ENCODE results near the gene EML6. TPM values are rescaled to one million over a fixed set of nuclear protein-coding genes. Genes with fewer than 3 reads are reported as not detected.
A peak's percentile ranks its signal among the peaks of the same experiment; 100 is the strongest.

The EML6 gene
- total and polyA plus RNA-seq, 2 experiments from 2014 or later = 2.7 to 6.2 TPM

GRCh38 chr2:54881759-54882158 lies 158.3 kb downstream of the EML6 start:
- 0 out of 2 replicates have a peak overlapping the region, but pooled peaks have one; percentile 38 for H2AFZ ChIP-seq
- H3K27me3 ChIP-seq (ENCODE audit: insufficient read depth) = no peaks in the 10 kb centered on the region
- H3K4me1 ChIP-seq (ENCODE audit: insufficient read depth) = no peaks in the 10 kb centered on the region
- ATAC-seq = no peak
- H4K20me1 ChIP-seq (replicated peaks; ENCODE audit: insufficient read depth) = no peaks in the 10 kb centered on the region
- H3K27me3 Mint-ChIP-seq (ENCODE audit: insufficient read depth, low read depth, poor library complexity) = no peaks in the 10 kb centered on the region
- H3K9me2 ChIP-seq (ENCODE audit: insufficient read depth) = no peaks in the 10 kb centered on the region
- H3K4me3 ChIP-seq = no peak overlapping the region
- H3K79me2 ChIP-seq (replicated peaks; ENCODE audit: insufficient read depth) = no peaks in the 10 kb centered on the region
- no peaks in the 10 kb centered on the region for H3K36me3 ChIP-seq (ENCODE audit: insufficient read depth)
- H3K27ac ChIP-seq (ENCODE audit: low read depth) = no peak overlapping the region
- no peaks in the 10 kb centered on the region for H3F3A ChIP-seq (replicated peaks; ENCODE audit: low read depth)
- DNase-seq (ENCODE audit: low spot score) = no peak
- H3K36me3 Mint-ChIP-seq (ENCODE audit: low read depth) = no peaks in the 10 kb centered on the region
- no peak overlapping the region for H3K4me2 ChIP-seq
- H3K4me3 Mint-ChIP-seq = no peak overlapping the region
- no peak overlapping the region for H3K27ac Mint-ChIP-seq
- no peaks in the 10 kb centered on the region for H3K9me3 Mint-ChIP-seq
- no peaks in the 10 kb centered on the region for H3K4me1 Mint-ChIP-seq
- no peak for TF ChIP-seq EZH2phosphoT487 (IDR thresholded peaks at IDR 0.05; ENCODE audit: unreplicated experiment)
- no peak for TF ChIP-seq NANOG (IDR thresholded peaks at IDR 0.05; ENCODE audit: borderline replicate concordance)
- TF ChIP-seq CTCF (conservative IDR thresholded peaks at IDR 0.05; ENCODE audit: low read depth in 2 of 2) = no peak
- TF ChIP-seq EZH2 (IDR thresholded peaks at IDR 0.05; ENCODE audit: low read depth, unreplicated experiment) = no peak
- TF ChIP-seq ZNF462 (CRISPR knock-in tag; IDR thresholded peaks at IDR 0.05) = no peak
- no peak for TF ChIP-seq ZNF114 (CRISPR knock-in tag; IDR thresholded peaks at IDR 0.05)
- no peak for TF ChIP-seq JUNB (IDR thresholded peaks at IDR 0.05; ENCODE audit: unreplicated experiment)
- TF ChIP-seq ZNF331 (CRISPR knock-in tag; IDR thresholded peaks at IDR 0.05; ENCODE audit: low read depth) = no peak
- no peak for TF ChIP-seq ETS1 (IDR thresholded peaks at IDR 0.05)
- TF ChIP-seq POLR2AphosphoS5 (IDR thresholded peaks at IDR 0.05; ENCODE audit: low read depth) = no peak
- TF ChIP-seq STAT1 (IDR thresholded peaks at IDR 0.05; ENCODE audit: unreplicated experiment) = no peak
- no peak for TF ChIP-seq REST (IDR thresholded peaks at IDR 0.05; ENCODE audit: unreplicated experiment)
- TF ChIP-seq CREB1 (CRISPR knock-in tag; IDR thresholded peaks at IDR 0.05; ENCODE audit: low read depth) = no peak

Data from GM23338 (cell line).